SK-N-SH (cell line): Measurements from ENCODE around the gene KLHDC9. TPM values are rescaled to one million over a fixed set of nuclear protein-coding genes. Genes with fewer than 3 reads are reported as not detected.

Experiments used
- CTCF ChIA-PET: fragments of 300-600, 350-600 bp; formaldehyde crosslinking; extraction: SDS; loops from one replicate; lab custom pipeline; 2021; lab: Yijun Ruan, JAX
- POLR2A ChIA-PET: fragments of 350-600 bp; sonication (Branson Sonifier 250); formaldehyde crosslinking; extraction: SDS; loops from one replicate; lab custom pipeline; 2020; ENCODE audit warnings: antibody characterized with exemption, inconsistent platforms; lab: Yijun Ruan, JAX
- DNase-seq: peaks from one replicate; pipeline ENCODE4 v3.0.0; 2012
- H2AFZ ChIP-seq: fragments of 200-600 bp; sonication (generic); 2 replicates; pipeline ENCODE4 v1.8.1; 2016; ENCODE audit warnings: antibody characterized with exemption, mild to moderate bottlenecking, low read depth
- H3F3A ChIP-seq: fragments of 200-600 bp; sonication (generic); replicated peaks from 2 replicates; pipeline ENCODE3; 2016; ENCODE audit warnings: antibody characterized with exemption, mild to moderate bottlenecking; ENCODE audit not compliant: insufficient read depth
- H3K27ac ChIP-seq, 2 experiments: fragments of 200-500 bp in 1 of 2; fragments of 200-600 bp in 1 of 2; sonication (Bioruptor generic) in 1 of 2; sonication (generic), shearing (Covaris generic) in 1 of 2; 2 replicates each; pipeline versions ENCODE4 v1.5.1 to v1.6.1; 2014 to 2016; ENCODE audit warnings: low read depth in 2 of 2, inconsistent platforms in 1 of 2, low read length in 1 of 2, mild to moderate bottlenecking in 1 of 2, mixed read lengths in 1 of 2
- H3K27me3 ChIP-seq: fragments of 200-600 bp; sonication (generic), shearing (Covaris generic); 2 replicates; pipeline ENCODE4 v1.6.1; 2016; ENCODE audit warnings: mixed run types; ENCODE audit not compliant: insufficient read depth
- H3K36me3 ChIP-seq, 2 experiments: fragments of 200-500 bp in 1 of 2; fragments of 200-600 bp in 1 of 2; sonication (Bioruptor generic) in 1 of 2; sonication (generic) in 1 of 2; replicated peaks in 1 of 2; 2 replicates each; pipeline versions ENCODE3 to v1.5.1; 2014 to 2016; ENCODE audit warnings: low read length in 1 of 2, mild to moderate bottlenecking in 1 of 2; ENCODE audit not compliant: insufficient read depth in 2 of 2, control insufficient read depth in 1 of 2
- H3K4me1 ChIP-seq, 2 experiments: fragments of 200-500 bp in 1 of 2; fragments of 200-600 bp in 1 of 2; sonication (Bioruptor generic) in 1 of 2; sonication (generic), shearing (Covaris generic) in 1 of 2; 2 replicates each; pipeline versions ENCODE4 v1.5.1 to v1.6.1; 2014 to 2016; ENCODE audit warnings: low read depth in 1 of 2, low read length in 1 of 2, mixed run types in 1 of 2; ENCODE audit not compliant: insufficient read depth in 2 of 2, control insufficient read depth in 1 of 2
- H3K4me2 ChIP-seq: fragments of 200-600 bp; sonication (generic), shearing (Covaris generic); 2 replicates; pipeline ENCODE4 v1.6.1; 2017; ENCODE audit warnings: mixed run types
- H3K4me3 ChIP-seq, 2 experiments: fragments of 200-500 bp in 1 of 2; fragments of 200-600 bp in 1 of 2; sonication (Bioruptor generic) in 1 of 2; sonication (generic), shearing (Covaris generic) in 1 of 2; 2 replicates each; pipeline versions ENCODE4 v1.5.1 to v1.8.1; 2014 to 2016; ENCODE audit warnings: low read depth in 2 of 2, inconsistent platforms in 1 of 2, low read length in 1 of 2, mild to moderate bottlenecking in 1 of 2, mixed read lengths in 1 of 2, moderate library complexity in 1 of 2
- H3K79me2 ChIP-seq: fragments of 200-600 bp; sonication (generic); 2 replicates; pipeline ENCODE4 v1.8.1; 2017; ENCODE audit warnings: mild to moderate bottlenecking; ENCODE audit not compliant: insufficient read depth
- H3K9ac ChIP-seq: fragments of 200-600 bp; sonication (generic); 2 replicates; pipeline ENCODE4 v1.6.1; 2017; ENCODE audit warnings: mixed run types
- H3K9me2 ChIP-seq: fragments of 200-600 bp; sonication (generic); 2 replicates; pipeline ENCODE4 v1.6.1; 2017; ENCODE audit warnings: mixed run types
- H3K9me3 ChIP-seq: fragments of 200-600 bp; sonication (generic); 2 replicates; pipeline ENCODE4 v1.6.1; 2017; ENCODE audit warnings: mixed run types, mild to moderate bottlenecking, moderate library complexity
- H4K20me1 ChIP-seq: fragments of 200-600 bp; sonication (generic); 2 replicates; pipeline ENCODE4 v1.6.1; 2017; ENCODE audit warnings: mild to moderate bottlenecking, mixed run types; ENCODE audit not compliant: insufficient read depth
- CTCF ChIP-seq: fragments of 200-600 bp; sonication (generic); IDR thresholded peaks from 2 replicates; pipeline ENCODE4 v1.6.1; 2017; ENCODE audit warnings: antibody characterized with exemption, mild to moderate bottlenecking, moderate library complexity
- EP300 ChIP-seq, 2 experiments: IDR thresholded peaks; 2 replicates each; pipeline versions ENCODE4 v1.4.0 to v1.6.1; 2012; ENCODE audit warnings: borderline replicate concordance in 1 of 2, low read depth in 1 of 2, low read length in 1 of 2
- EZH2phosphoT487 ChIP-seq: fragments of 200-600 bp; sonication (generic); IDR thresholded peaks from 2 replicates; pipeline ENCODE4 v1.6.1; 2017; ENCODE audit warnings: low read depth, mixed run types, mild to moderate bottlenecking, antibody characterized with exemption, moderate library complexity, borderline replicate concordance
- GABPA ChIP-seq: IDR thresholded peaks from 2 replicates; pipeline ENCODE4 v1.4.0; 2012; ENCODE audit warnings: low read depth, mild to moderate bottlenecking
- GATA2 ChIP-seq: sonication (generic); formaldehyde crosslinking; IDR thresholded peaks from 2 replicates; pipeline ENCODE4 v1.5.0; 2020; ENCODE audit warnings: mild to moderate bottlenecking, missing genetic modification reagents
- MXI1 ChIP-seq: IDR thresholded peaks from 2 replicates; pipeline ENCODE4 v1.6.1; 2012; ENCODE audit warnings: mild to moderate bottlenecking, low read depth, low read length, improper control_type of control experiment
- NRF1 ChIP-seq: IDR thresholded peaks from 2 replicates; pipeline ENCODE4 v1.6.1; 2012; ENCODE audit warnings: low read depth, mild to moderate bottlenecking, low read length
- PBX3 ChIP-seq: IDR thresholded peaks from 2 replicates; pipeline ENCODE4; 2012
- RAD21 ChIP-seq: IDR thresholded peaks from 2 replicates; pipeline ENCODE4 v1.6.1; 2012; ENCODE audit warnings: mild to moderate bottlenecking, low read length
- RCOR1 ChIP-seq: fragments of 150-350 bp; IDR thresholded peaks from 2 replicates; pipeline ENCODE4 v1.6.1; 2017; ENCODE audit warnings: antibody characterized with exemption, low read length
- RFX5 ChIP-seq: IDR thresholded peaks from 2 replicates; pipeline ENCODE4 v1.6.1; 2012; ENCODE audit warnings: mild to moderate bottlenecking, improper control_type of control experiment, low read length
- RXRA ChIP-seq: IDR thresholded peaks from 2 replicates; pipeline ENCODE4 v1.4.0; 2012; ENCODE audit warnings: low read depth, mild to moderate bottlenecking, borderline replicate concordance
- TCF12 ChIP-seq: IDR thresholded peaks from 2 replicates; pipeline ENCODE4 v1.4.0; 2012
- WGBS: methylation state at CpG from one replicate; pipeline ENCODE4 v1.1.6; 2017; ENCODE audit warnings: low lambda C conversion rate; 5-methylcytosine and 5-hydroxymethylcytosine counted together
- polyA plus RNA-seq, 3 experiments: library from polyadenylated mRNA; depleted of rRNA; stranded (reverse); fragments of >200 nt; gene quantifications; 2 replicates each; pipeline ENCODE4 v1.2.3, GENCODE V29; 2012

Gene KLHDC9
- polyA plus RNA-seq, 1 of the 3 experiments (the other 2 are of a cell fraction) = 4.7 TPM

- TF ChIP-seq EZH2phosphoT487 (no peak), CTCF (no peak), GATA2 (CRISPR knock-in tag) (no peak), RFX5 (no peak), MXI1 (no peak), NRF1 (no peak), GABPA (no peak), PBX3 (no peak), RXRA (no peak), RCOR1 (no peak), TCF12 (no peak), EP300 (IDR thresholded peaks at IDR 0.05; ENCODE audit: borderline replicate concordance in 1 of 2, low read depth in 1 of 2, low read length in 1 of 2) (no peak), RAD21 (no peak)
- H3K9ac ChIP-seq = no peak overlapping the region
- ChIA-PET CTCF (interaction anchor here (1.0 to 3.0 kb wide), 3 partner anchors 11 to 62 kb away, joined by 3 to 9 read pairs (median 3); partner anchors contain the start of gene PPOX), POLR2A (interaction anchor here (0.7 kb wide), 1 partner anchor 8 kb away, joined by 3 read pairs; no protein-coding TSS in a partner anchor)
- WGBS = 83% methylated on average over 1 of the region's 1 CpG
- H3K4me1 ChIP-seq = peaks cover 5 to 13% of the 10 kb centered on the region in 2 experiments; a peak in 3 of 4 replicates
- H3K36me3 ChIP-seq = peaks cover 33 to 43% of the 10 kb centered on the region in 2 experiments
- DNase-seq = no peak
- no peak overlapping the region for H3K4me3 ChIP-seq
- H3F3A ChIP-seq = peaks cover 10% of the 10 kb centered on the region
- H4K20me1 ChIP-seq = peaks cover 7% of the 10 kb centered on the region; the same call in 1 of the 2 replicates
- peak overlapping the region; percentile 73 for H3K4me2 ChIP-seq
- H3K79me2 ChIP-seq = peaks cover 87% of the 10 kb centered on the region
- no peaks in the 10 kb centered on the region for H3K9me2 ChIP-seq
- no peaks in the 10 kb centered on the region for H3K27me3 ChIP-seq
- H2AFZ ChIP-seq = no peak overlapping the region
- H3K9me3 ChIP-seq = no peaks in the 10 kb centered on the region
- H3K27ac ChIP-seq = no peak overlapping the region
Measured at GRCh38 chr1:161130266-161130665, 32.1 kb downstream of the KLHDC9 start.
